HepG2 (cell line): Measurements from ENCODE around the gene OASL. TPM values are rescaled to one million over a fixed set of nuclear protein-coding genes. Genes with fewer than 3 reads are reported as not detected.

Experiments
- ATAC-seq: fragments of 200-7000 bp; cut with Tn5 transposase; 3 replicates; pipeline ENCODE4 v1.9.1; 2020; ENCODE audit warnings: mild to moderate bottlenecking, moderate library complexity
- BruUV-seq: library from RNA; stranded (reverse); fragments of 400-500 nt; replicated peaks from 2 replicates; lab custom pipeline; 2021; lab: Mats Ljungman, UMichigan
- CTCF ChIA-PET: fragments of 300-600 bp; formaldehyde crosslinking; extraction: SDS; loops from one replicate; lab custom pipeline; 2021; ENCODE audit warnings: low total read pairs, inconsistent platforms, low intra/inter-chr PET ratio; lab: Yijun Ruan, JAX
- POLR2A ChIA-PET: fragments of 350-600 bp; sonication (Branson Sonifier 250); formaldehyde crosslinking; loops from one replicate; lab custom pipeline; 2020; ENCODE audit warnings: antibody characterized with exemption, inconsistent platforms; lab: Yijun Ruan, JAX
- DNase-seq: peaks from one replicate; pipeline ENCODE4 v3.0.0-alpha.2; 2015; ENCODE audit warnings: low spot score
- FAIRE-seq: peaks from 3 replicates; lab custom pipeline; 2011; peaks lifted over from hg19 to GRCh38; lab: Jason Lieb, UNC
- H2AFZ ChIP-seq: one replicate; pipeline ENCODE4 v1.6.1; 2011; ENCODE audit warnings: low read length, inconsistent platforms
- H3K27ac ChIP-seq: fragments of 300-600 bp; 3 replicates; pipeline ENCODE4 v1.8.0; 2011; ENCODE audit warnings: mixed run types, mild to moderate bottlenecking, mixed read lengths, low read length, inconsistent platforms; ENCODE audit not compliant: insufficient read depth; ENCODE audit errors: extremely low read length
- H3K27me3 ChIP-seq, 2 experiments: fragments of 200-600 bp in 1 of 2; 2 replicates in 1 of 2; 3 replicates in 1 of 2; pipeline versions ENCODE4 v1.6.0 to v1.8.0; 2011; ENCODE audit warnings: low read length in 2 of 2, mild to moderate bottlenecking in 2 of 2, moderate library complexity in 2 of 2, inconsistent platforms in 1 of 2; ENCODE audit not compliant: insufficient read depth in 2 of 2, control insufficient read depth in 1 of 2
- H3K36me3 ChIP-seq, 2 experiments: fragments of 200-600 bp in 1 of 2; replicated peaks in 1 of 2; 2 replicates in 1 of 2; 3 replicates in 1 of 2; pipeline versions ENCODE4 v1.5.1 to v1.8.0; 2011; ENCODE audit warnings: low read length in 2 of 2, inconsistent platforms in 1 of 2; ENCODE audit not compliant: insufficient read depth in 2 of 2, control insufficient read depth in 1 of 2
- H3K4me1 ChIP-seq: 2 replicates; pipeline ENCODE4 v1.5.1; 2012; ENCODE audit warnings: low read length, inconsistent platforms; ENCODE audit not compliant: insufficient read depth
- H3K4me2 ChIP-seq: 2 replicates; pipeline ENCODE4 v1.6.0; 2011; ENCODE audit warnings: low read depth, low read length, inconsistent platforms
- H3K4me3 ChIP-seq, 3 experiments: fragments of 200-600 bp in 1 of 3; sonication (generic), shearing (Covaris generic) in 1 of 3; replicated peaks in 1 of 3; 2 replicates each; pipeline ENCODE4 v1.5.1; 2011 to 2016; ENCODE audit warnings: low read length in 3 of 3, inconsistent platforms in 2 of 3, low read depth in 2 of 3, mild to moderate bottlenecking in 2 of 3, control low read depth in 1 of 3, mixed read lengths in 1 of 3; ENCODE audit not compliant: insufficient read depth in 1 of 3
- H3K79me2 ChIP-seq: one replicate; pipeline ENCODE4 v1.6.1; 2011; ENCODE audit warnings: low read length, inconsistent platforms; ENCODE audit not compliant: insufficient read depth
- H3K9ac ChIP-seq: 2 replicates; pipeline ENCODE4 v1.6.0; 2011; ENCODE audit warnings: mild to moderate bottlenecking, low read depth, low read length, inconsistent platforms; ENCODE audit not compliant: insufficient read depth
- H3K9me3 ChIP-seq: 2 replicates; pipeline ENCODE4 v1.5.1; 2012; ENCODE audit warnings: mild to moderate bottlenecking, low read length
- H4K20me1 ChIP-seq: 2 replicates; pipeline ENCODE4 v1.6.0; 2011; ENCODE audit warnings: inconsistent platforms, mild to moderate bottlenecking, low read length, moderate library complexity; ENCODE audit not compliant: insufficient read depth
- ESRRA ChIP-seq: sonication (generic); formaldehyde crosslinking; IDR thresholded peaks from 2 replicates; pipeline ENCODE4 v1.5.1; 2020; ENCODE audit warnings: mild to moderate bottlenecking, low read depth, missing genetic modification reagents
- NR1H2 ChIP-seq: sonication (generic); formaldehyde crosslinking; IDR thresholded peaks from 2 replicates; pipeline ENCODE4 v1.8.1; 2022; ENCODE audit warnings: low read depth, missing genetic modification reagents, borderline replicate concordance
- TEAD2 ChIP-seq: sonication (generic); formaldehyde crosslinking; IDR thresholded peaks from 2 replicates; pipeline ENCODE4 v1.9.0; 2021; ENCODE audit warnings: missing genetic modification reagents
- ZFX ChIP-seq: sonication (generic); formaldehyde crosslinking; IDR thresholded peaks from 2 replicates; pipeline ENCODE4 v1.4.0; 2020; ENCODE audit warnings: mild to moderate bottlenecking, low read depth, missing genetic modification reagents, moderate library complexity
- ZNF12 ChIP-seq: sonication (generic); formaldehyde crosslinking; IDR thresholded peaks from 2 replicates; pipeline ENCODE4 v1.5.0; 2020; ENCODE audit warnings: missing genetic modification reagents
- ZNF251 ChIP-seq: sonication (generic); formaldehyde crosslinking; IDR thresholded peaks from 2 replicates; pipeline ENCODE4 v1.9.0; 2021; ENCODE audit warnings: mild to moderate bottlenecking, missing genetic modification reagents
- ZNF564 ChIP-seq: sonication (generic); formaldehyde crosslinking; IDR thresholded peaks from 2 replicates; pipeline ENCODE4 v1.8.1; 2023; ENCODE audit warnings: mild to moderate bottlenecking, missing genetic modification reagents
- ZNF644 ChIP-seq: IDR thresholded peaks from 2 replicates; pipeline ENCODE4 v1.6.1; 2016; ENCODE audit warnings: low read depth
- ZSCAN29 ChIP-seq: sonication (generic); formaldehyde crosslinking; conservative IDR thresholded peaks from 2 replicates; pipeline ENCODE4 v1.4.0; 2020; ENCODE audit warnings: mild to moderate bottlenecking, missing genetic modification reagents
- WGBS: methylation state at CpG from one replicate; pipeline ENCODE4 v1.1.6; 2017; ENCODE audit warnings: low lambda C conversion rate; 5-methylcytosine and 5-hydroxymethylcytosine counted together
- in situ Hi-C: cut with HindIII; loops from 2 replicates; pipeline ENCODE4 v1.10.0; 2017; ENCODE audit warnings: low pct_unique_long_range_greater_than_20kb; ENCODE audit not compliant: extremely low pct_ligation_motif_present
- intact Hi-C: fragments of 100-400 bp; cut with micrococcal nuclease; formaldehyde crosslinking; loops from one replicate; pipeline ENCODE4 v1.10.0; 2022; ENCODE audit not compliant: unreplicated experiment
- polyA plus RNA-seq, 8 experiments: library from polyadenylated mRNA; depleted of rRNA in 3 of 8; stranded (reverse) in 7 of 8; unstranded in 1 of 8; fragments of >200 nt; fragmentation: Illumina TruSeq in 4 of 8; extraction: Trizol in 4 of 8; gene quantifications; 2 replicates each; pipeline versions ENCODE4 v1.2.1 to v1.2.3, GENCODE V29; 2011 to 2016; ENCODE audit warnings: low read depth in 4 of 8, missing spikeins in 1 of 8, mixed read lengths in 1 of 8; ENCODE audit not compliant: insufficient read depth in 1 of 8
- total RNA-seq, 5 experiments: library from RNA; depleted of rRNA; stranded (reverse); fragments of >200 nt; fragmentation: Illumina TruSeq; extraction: Trizol; gene quantifications; 2 replicates each; pipeline ENCODE4 v1.2.3, GENCODE V29; 2016; ENCODE audit warnings: low read depth in 1 of 5

Gene OASL
- total and polyA plus RNA-seq, 2 of the 13 experiments (the other 11 are each of a cell fraction or from before 2014, with no cell fraction given): 0.11 to 0.22 TPM

GRCh38 chr12:121021754-121022153 lies 17.3 kb downstream of the OASL start:
- peaks cover 85% of the 10 kb centered on the region for H3K4me1 ChIP-seq
- peak overlapping the region in 1 of 3 experiments; percentile 35; a peak in 2 of 6 replicates for H3K4me3 ChIP-seq
- H3K9ac ChIP-seq: no peak overlapping the region
- H2AFZ ChIP-seq: no peak overlapping the region
- ATAC-seq (no peak), FAIRE-seq (no peak), DNase-seq (no peak)
- H3K9me3 ChIP-seq: no peaks in the 10 kb centered on the region
- TF ChIP-seq TEAD2 (CRISPR knock-in tag) (no peak), ZFX (CRISPR knock-in tag) (0 out of 2 replicates have a peak, but pooled peaks have one; percentile 21), ZNF251 (no peak), ESRRA (CRISPR knock-in tag) (no peak)
- no peaks in the 10 kb centered on the region for H3K36me3 ChIP-seq
- intact Hi-C loops (no loop called here), in situ Hi-C loops (no loop called here)
- no peak overlapping the region for H3K27ac ChIP-seq
- no peaks in the 10 kb centered on the region for H3K79me2 ChIP-seq
- POLR2A ChIA-PET: interaction anchor here (1.3 kb wide), 1 partner anchor 43 kb away, joined by 4 read pairs; the partner anchor contains the start of gene HNF1A
- H3K4me2 ChIP-seq: peak overlapping the region; percentile 53
- no TSS peak for BruUV-seq
- H3K27me3 ChIP-seq: no peaks in the 10 kb centered on the region
- 6% methylated on average over 6 of the region's 6 CpGs for whole genome bisulfite sequencing
- CTCF ChIA-PET: no interaction called here
- H4K20me1 ChIP-seq: no peaks in the 10 kb centered on the region

- no peak overlapping the region for H3K4me3 ChIP-seq
- DNase-seq (no peak), ATAC-seq (no peak), FAIRE-seq (no peak)
- peaks cover 73% of the 10 kb centered on the region for H3K4me1 ChIP-seq
- H3K9ac ChIP-seq: no peak overlapping the region
- H3K36me3 ChIP-seq: no peaks in the 10 kb centered on the region
- H3K9me3 ChIP-seq: no peaks in the 10 kb centered on the region
- no peak overlapping the region for H3K27ac ChIP-seq
- no peak overlapping the region for H2AFZ ChIP-seq
- 67% methylated on average over 2 of the region's 2 CpGs for WGBS
- CTCF ChIA-PET: no interaction called here
- no peaks in the 10 kb centered on the region; a peak in 1 of 5 replicates for H3K27me3 ChIP-seq
- H4K20me1 ChIP-seq: no peaks in the 10 kb centered on the region; the same call in 1 of the 2 replicates
- no peak overlapping the region for H3K4me2 ChIP-seq
- TF ChIP-seq NR1H2 (CRISPR knock-in tag) (no peak), ZNF564 (CRISPR knock-in tag) (peak; percentile 98), ZNF644 (no peak), ZNF12 (CRISPR knock-in tag) (peak; percentile 51; the same call in 1 of the 2 replicates), ZSCAN29 (no peak)
- in situ Hi-C loops (loop anchor here (5.0 kb wide), 1 partner anchor 73 kb away; no protein-coding TSS in a partner anchor), intact Hi-C loops (no loop called here)
- peaks cover 13% of the 10 kb centered on the region for H3K79me2 ChIP-seq
- POLR2A ChIA-PET: interaction anchor here (0.9 kb wide), 1 partner anchor 38 kb away, joined by 3 read pairs; no protein-coding TSS in a partner anchor
- BruUV-seq: no TSS peak
Observed at GRCh38 chr12:121018860-121019617, 20.0 kb downstream of the OASL start.
